ENCODE results near the gene AGBL4. TPM values are rescaled to one million over a fixed set of nuclear protein-coding genes. Genes with fewer than 3 reads are reported as not detected.

AGBL4 gene
- total RNA-seq, 1 experiment from 2014 or later, result not detected

- POLR2A ChIA-PET, result no interaction called here
- H2AFZ ChIP-seq (ENCODE audit: low read depth, low read length, poor library complexity, severe bottlenecking), result no peak overlapping the region
- CTCF ChIA-PET, result no interaction called here
- H3K27me3 ChIP-seq (ENCODE audit: insufficient read depth, low read length), result no peaks in the 10 kb centered on the region
- BruUV-seq (replicated peaks), result no TSS peak
- H3K79me2 ChIP-seq (ENCODE audit: insufficient read depth, low read length), result no peaks in the 10 kb centered on the region
- no peaks in the 10 kb centered on the region for H3K4me1 ChIP-seq (ENCODE audit: control insufficient read depth in 1 of 2, insufficient read depth in 2 of 2, low read length in 2 of 2)
- DNase-seq (ENCODE audit: low read depth, low spot score) (no peak), ATAC-seq (no peak)
- H3K36me3 ChIP-seq (ENCODE audit: control insufficient read depth in 1 of 2, insufficient read depth in 2 of 2, low read length in 2 of 2), result no peaks in the 10 kb centered on the region
- intact Hi-C loops (cut with micrococcal nuclease), result no loop called here
- TF ChIP-seq RAD21 (IDR thresholded peaks at IDR 0.05; ENCODE audit: low read depth) (no peak), EZH2phosphoT487 (IDR thresholded peaks at IDR 0.05; ENCODE audit: borderline replicate concordance) (no peak), SRF (IDR thresholded peaks at IDR 0.05; ENCODE audit: low read depth) (no peak), YY1 (IDR thresholded peaks at IDR 0.05; ENCODE audit: extremely low read depth, insufficient replicate concordance, low read depth, low read length) (no peak)
- no peak overlapping the region for H3K9ac ChIP-seq (ENCODE audit: low read length)
- no peaks in the 10 kb centered on the region for H4K20me1 ChIP-seq (ENCODE audit: insufficient read depth)
- RAD21 ChIA-PET (ENCODE audit: low non-redundant PET in 1 of 2, low total read pairs in 2 of 2, uncharacterized antibody in 2 of 2, unreplicated experiment in 2 of 2), result no interaction called here
- no peak overlapping the region for H3K4me3 ChIP-seq (replicated peaks in 1 of 2; ENCODE audit: low read depth in 1 of 2, low read length in 2 of 2)
- no peaks in the 10 kb centered on the region for H3K9me3 ChIP-seq (ENCODE audit: control insufficient read depth in 1 of 2, insufficient read depth in 1 of 2, low read depth in 1 of 2, low read length in 2 of 2)
- no peaks in the 10 kb centered on the region for H3K9me2 ChIP-seq (ENCODE audit: insufficient read depth)
- H3K27ac ChIP-seq (ENCODE audit: low read depth, low read length), result no peak overlapping the region
- H3K4me2 ChIP-seq (ENCODE audit: low read length), result no peak overlapping the region
Measured at GRCh38 chr1:48940962-48941732, 1082.6 kb downstream of the AGBL4 start.

- no peaks in the 10 kb centered on the region for H3K36me3 ChIP-seq (ENCODE audit: control insufficient read depth in 1 of 2, insufficient read depth in 2 of 2, low read length in 2 of 2)
- POLR2A ChIA-PET, result no interaction called here
- DNase-seq (ENCODE audit: low read depth, low spot score), result no peak
- BruUV-seq (replicated peaks), result no TSS peak
- RAD21 ChIA-PET (ENCODE audit: low non-redundant PET in 1 of 2, low total read pairs in 2 of 2, uncharacterized antibody in 2 of 2, unreplicated experiment in 2 of 2), result no interaction called here
- TF ChIP-seq POLR2A (IDR thresholded peaks at IDR 0.05; ENCODE audit: borderline replicate concordance, extremely low read depth, insufficient read depth, insufficient read length) (no peak), SIN3A (IDR thresholded peaks at IDR 0.05; ENCODE audit: low read depth) (no peak), YY1 (IDR thresholded peaks at IDR 0.05; ENCODE audit: extremely low read depth, insufficient replicate concordance, low read depth, low read length) (no peak), REST (IDR thresholded peaks at IDR 0.05; ENCODE audit: low read depth) (no peak), ELF1 (IDR thresholded peaks at IDR 0.05; ENCODE audit: borderline replicate concordance, low read depth) (no peak), FOSL1 (IDR thresholded peaks at IDR 0.05; ENCODE audit: low read depth) (no peak), SP1 (IDR thresholded peaks at IDR 0.05; ENCODE audit: low read depth) (no peak), TCF7L2 (IDR thresholded peaks at IDR 0.05; ENCODE audit: borderline replicate concordance, extremely low read depth, insufficient read depth, insufficient read length) (no peak)
- H3K9ac ChIP-seq (ENCODE audit: low read length), result no peak overlapping the region
- H3K79me2 ChIP-seq (ENCODE audit: insufficient read depth, low read length), result no peaks in the 10 kb centered on the region
- H4K20me1 ChIP-seq (ENCODE audit: insufficient read depth), result no peaks in the 10 kb centered on the region
- CTCF ChIA-PET, result no interaction called here
- no peak overlapping the region for H3K4me2 ChIP-seq (ENCODE audit: low read length)
- H3K4me3 ChIP-seq (replicated peaks in 1 of 2; ENCODE audit: low read depth in 1 of 2, low read length in 2 of 2), result no peak overlapping the region
- no peak overlapping the region for H3K27ac ChIP-seq (ENCODE audit: low read depth, low read length)
- no peak for ATAC-seq
- H3K9me2 ChIP-seq (ENCODE audit: insufficient read depth), result no peaks in the 10 kb centered on the region
- no peaks in the 10 kb centered on the region for H3K9me3 ChIP-seq (ENCODE audit: control insufficient read depth in 1 of 2, insufficient read depth in 1 of 2, low read depth in 1 of 2, low read length in 2 of 2)
- intact Hi-C loops (cut with micrococcal nuclease), result no loop called here
- H3K4me1 ChIP-seq (ENCODE audit: control insufficient read depth in 1 of 2, insufficient read depth in 2 of 2, low read length in 2 of 2), result no peaks in the 10 kb centered on the region
- no peak overlapping the region for H2AFZ ChIP-seq (ENCODE audit: low read depth, low read length, poor library complexity, severe bottlenecking)
- no peaks in the 10 kb centered on the region for H3K27me3 ChIP-seq (ENCODE audit: insufficient read depth, low read length)
Measured at GRCh38 chr1:48940354-48940753, 1083.4 kb downstream of the AGBL4 start.

All from HCT116 (cell line).